SK-N-SH treated with all-trans-retinoic acid at 6 μM for 48 hours (cell line): Measurements from ENCODE around the gene C11orf21.

Experiments used
- PPARA ChIP-seq: fragments of 250-450 bp; sonication (Bioruptor Pico); IDR thresholded peaks from 2 replicates; pipeline ENCODE4 v1.5.0; 2020; ENCODE audit warnings: mild to moderate bottlenecking, borderline replicate concordance
- RARB ChIP-seq: fragments of 250-450 bp; sonication (Bioruptor Pico); IDR thresholded peaks from 2 replicates; pipeline ENCODE4 v1.8.0; 2021; ENCODE audit warnings: mild to moderate bottlenecking, moderate library complexity
- ZNF70 ChIP-seq: fragments of 450-650 bp; formaldehyde crosslinking; IDR thresholded peaks from 2 replicates; pipeline ENCODE4 v1.5.0; 2020; ENCODE audit warnings: mild to moderate bottlenecking, moderate library complexity

GRCh38 chr11:2251138-2251537 lies 50.6 kb downstream of the C11orf21 start:
- TF ChIP-seq ZNF70 (no peak), PPARA (CRISPR knock-in tag) (no peak), RARB (no peak)
